ENCODE data around the gene DDX46.
"Not testable (repeated sequence)": the region's sequence is repeated elsewhere in the genome, so short reads cannot be mapped to it uniquely, and the experiment has no call there.

Gene DDX46

GRCh38 chr5:134837530-134838181 is 79.1 kb downstream of the DDX46 start:
- no peak for TF ChIP-seq CTCF (IDR thresholded peaks at IDR 0.05; ENCODE audit: extremely low read depth, insufficient read depth, missing control alignments)
- no peak for DNase-seq (ENCODE audit: low spot score)
- in situ Hi-C loops (cut with MboI; ENCODE audit: low pct_unique_long_range_greater_than_20kb, low sequenced_read_pairs, unreplicated experiment): no loop called here

- DNase-seq (ENCODE audit: low spot score); in situ Hi-C loops (cut with MboI; ENCODE audit: low pct_unique_long_range_greater_than_20kb, low sequenced_read_pairs, unreplicated experiment): not testable (repeated sequence)
These were observed 79.8 kb downstream of the DDX46 start for GRCh38 chr5:134838361-134838760.

- no peak for TF ChIP-seq CTCF (IDR thresholded peaks at IDR 0.05; ENCODE audit: extremely low read depth, insufficient read depth, missing control alignments)
- in situ Hi-C loops (cut with MboI; ENCODE audit: low pct_unique_long_range_greater_than_20kb, low sequenced_read_pairs, unreplicated experiment): no loop called here
- DNase-seq (ENCODE audit: low spot score): no peak
These were observed 82.2 kb downstream of the DDX46 start for GRCh38 chr5:134840811-134841210.

- DNase-seq (ENCODE audit: low spot score): no peak
- in situ Hi-C loops (cut with MboI; ENCODE audit: low pct_unique_long_range_greater_than_20kb, low sequenced_read_pairs, unreplicated experiment): no loop called here
- no peak for TF ChIP-seq CTCF (IDR thresholded peaks at IDR 0.05; ENCODE audit: extremely low read depth, insufficient read depth, missing control alignments)
These were observed 85.7 kb downstream of the DDX46 start for GRCh38 chr5:134844252-134844651.

GRCh38 chr5:134845335-134845851 is 86.8 kb downstream of the DDX46 start:
- no peak for DNase-seq (ENCODE audit: low spot score)
- in situ Hi-C loops (cut with MboI; ENCODE audit: low pct_unique_long_range_greater_than_20kb, low sequenced_read_pairs, unreplicated experiment): no loop called here
- no peak for TF ChIP-seq CTCF (IDR thresholded peaks at IDR 0.05; ENCODE audit: extremely low read depth, insufficient read depth, missing control alignments)

- TF ChIP-seq CTCF (IDR thresholded peaks at IDR 0.05; ENCODE audit: extremely low read depth, insufficient read depth, missing control alignments): no peak
- in situ Hi-C loops (cut with MboI; ENCODE audit: low pct_unique_long_range_greater_than_20kb, low sequenced_read_pairs, unreplicated experiment): no loop called here
- DNase-seq (ENCODE audit: low spot score): peak; percentile 94
These were observed 87.5 kb downstream of the DDX46 start, which contains the start of gene C5orf24 for GRCh38 chr5:134845852-134846640. C5orf24 (plus strand) TSS chr5:134845968; CDS start chr5:134854901, 8,933 bp downstream.

GRCh38 chr5:134846641-134846960 is 88.0 kb downstream of the DDX46 start:
- in situ Hi-C loops (cut with MboI; ENCODE audit: low pct_unique_long_range_greater_than_20kb, low sequenced_read_pairs, unreplicated experiment): no loop called here
- no peak for TF ChIP-seq CTCF (IDR thresholded peaks at IDR 0.05; ENCODE audit: extremely low read depth, insufficient read depth, missing control alignments)
- no peak for DNase-seq (ENCODE audit: low spot score)

GRCh38 chr5:134849434-134849933 is 90.9 kb downstream of the DDX46 start:
- in situ Hi-C loops (cut with MboI; ENCODE audit: low pct_unique_long_range_greater_than_20kb, low sequenced_read_pairs, unreplicated experiment): not testable (repeated sequence)

More at GRCh38 chr5:134849434-134849933, 90.9 kb downstream of the DDX46 start:
- DNase-seq (ENCODE audit: low spot score): not testable (repeated sequence)

Data from GM13977 (cell line).